GM10847 (cell line): ENCODE data around the gene BORCS5.

ENCODE experiments used
- POLR2A ChIP-seq: IDR thresholded peaks from 2 replicates; pipeline ENCODE4 v1.6.1; 2011; ENCODE audit not compliant: insufficient read length; ENCODE audit errors: extremely low read depth

The BORCS5 gene

GRCh38 chr12:12439636-12440035, 82.8 kb downstream of the BORCS5 start:
- no peak for TF ChIP-seq POLR2A

GRCh38 chr12:12440784-12441428, 84.0 kb downstream of the BORCS5 start:
- TF ChIP-seq POLR2A = no peak

GRCh38 chr12:12441429-12441807, 84.5 kb downstream of the BORCS5 start:
- no peak for TF ChIP-seq POLR2A

- no peak for TF ChIP-seq POLR2A
Observed at GRCh38 chr12:12441843-12442461, 85.1 kb downstream of the BORCS5 start.

GRCh38 chr12:12442548-12443071, 85.7 kb downstream of the BORCS5 start:
- TF ChIP-seq POLR2A = no peak

GRCh38 chr12:12443431-12443878, 86.6 kb downstream of the BORCS5 start:
- TF ChIP-seq POLR2A = no peak

- TF ChIP-seq POLR2A = no peak
Observed at GRCh38 chr12:12445165-12445881, 88.4 kb downstream of the BORCS5 start.

GRCh38 chr12:12445882-12446181, 89.0 kb downstream of the BORCS5 start:
- no peak for TF ChIP-seq POLR2A

- no peak for TF ChIP-seq POLR2A
Observed at GRCh38 chr12:12446786-12447185, 89.9 kb downstream of the BORCS5 start.

- no peak for TF ChIP-seq POLR2A
Observed at GRCh38 chr12:12447236-12447635, 90.4 kb downstream of the BORCS5 start.

GRCh38 chr12:12447837-12448236, 91.0 kb downstream of the BORCS5 start:
- TF ChIP-seq POLR2A = no peak

GRCh38 chr12:12449533-12450025, 92.7 kb downstream of the BORCS5 start:
- no peak for TF ChIP-seq POLR2A

GRCh38 chr12:12450043-12450471, 93.2 kb downstream of the BORCS5 start:
- TF ChIP-seq POLR2A = no peak

- no peak for TF ChIP-seq POLR2A
Observed at GRCh38 chr12:12451098-12451497, 94.2 kb downstream of the BORCS5 start.

GRCh38 chr12:12452326-12452902, 95.5 kb downstream of the BORCS5 start:
- no peak for TF ChIP-seq POLR2A

- TF ChIP-seq POLR2A = no peak
Observed at GRCh38 chr12:12453635-12454034, 96.8 kb downstream of the BORCS5 start.

GRCh38 chr12:12454315-12454714, 97.4 kb downstream of the BORCS5 start:
- TF ChIP-seq POLR2A = no peak
